ENCODE results near the gene PSG1.
"Not testable (repeated sequence)": the region's sequence is repeated elsewhere in the genome, so short reads cannot be mapped to it uniquely, and the experiment has no call there.

Gene PSG1

DNA sequence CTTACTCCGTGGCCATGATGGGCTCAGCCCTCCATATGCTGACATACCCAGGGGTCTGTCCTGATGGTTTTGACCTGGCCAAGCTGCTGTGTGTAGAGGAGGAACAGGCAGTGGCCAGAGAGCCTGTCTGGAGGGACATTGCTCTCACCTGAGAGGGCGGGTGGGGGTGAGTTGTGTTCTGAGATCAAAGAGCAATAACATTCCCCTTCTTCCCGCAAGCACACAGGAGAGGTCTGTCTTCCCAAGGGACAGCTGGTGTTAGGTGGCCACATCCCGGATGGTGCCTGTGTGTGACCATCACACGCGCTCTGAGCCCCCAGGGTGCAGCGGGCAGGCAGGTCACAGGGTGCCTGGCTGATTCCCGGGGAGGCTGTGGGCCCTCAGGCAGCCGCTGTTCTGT lies 1.1 kb upstream of the PSG1 start:
- not testable (repeated sequence) for DNase-seq

DNA sequence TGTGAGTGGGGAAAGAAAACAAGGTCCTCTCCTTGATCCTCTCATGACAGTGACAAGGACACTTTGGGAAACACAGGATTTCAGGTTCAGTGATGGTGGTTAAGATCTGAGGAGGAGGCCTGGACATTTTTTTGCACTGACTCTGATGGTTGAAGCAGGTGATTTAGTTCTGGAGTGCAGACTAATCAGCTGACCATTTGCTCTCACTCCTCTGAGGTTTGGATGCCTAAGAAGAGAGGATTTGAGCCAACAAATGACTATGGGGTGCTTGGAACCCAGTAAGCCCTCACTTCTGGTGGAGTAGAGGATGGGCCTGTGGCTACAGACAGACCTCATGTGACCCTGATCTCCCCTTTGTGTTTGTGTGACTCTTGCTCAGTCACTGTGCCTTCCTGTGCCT lies 2.9 kb downstream of the PSG1 start:
- DNase-seq, result not testable (repeated sequence)

DNA sequence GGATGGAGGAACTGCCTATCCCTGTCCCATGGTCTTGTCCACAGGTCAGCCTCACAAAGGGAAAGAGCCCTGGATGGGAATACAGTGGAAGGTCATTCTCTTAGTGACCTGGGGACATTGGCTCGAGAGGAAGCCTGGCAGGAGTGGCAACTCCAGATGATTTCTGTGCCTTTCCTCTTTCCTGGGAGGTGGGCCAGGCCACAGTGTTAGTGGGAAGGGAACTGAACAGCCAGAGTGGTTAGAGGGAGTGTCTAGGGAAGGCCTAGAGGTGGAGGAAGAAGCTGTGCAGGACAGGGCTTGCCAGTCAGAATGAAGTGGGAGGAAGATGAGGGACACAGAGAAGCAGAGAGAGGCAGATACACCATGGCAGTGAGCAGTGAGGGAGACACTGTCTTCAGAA lies 3.6 kb downstream of the PSG1 start:
- DNase-seq, result not testable (repeated sequence)

DNA sequence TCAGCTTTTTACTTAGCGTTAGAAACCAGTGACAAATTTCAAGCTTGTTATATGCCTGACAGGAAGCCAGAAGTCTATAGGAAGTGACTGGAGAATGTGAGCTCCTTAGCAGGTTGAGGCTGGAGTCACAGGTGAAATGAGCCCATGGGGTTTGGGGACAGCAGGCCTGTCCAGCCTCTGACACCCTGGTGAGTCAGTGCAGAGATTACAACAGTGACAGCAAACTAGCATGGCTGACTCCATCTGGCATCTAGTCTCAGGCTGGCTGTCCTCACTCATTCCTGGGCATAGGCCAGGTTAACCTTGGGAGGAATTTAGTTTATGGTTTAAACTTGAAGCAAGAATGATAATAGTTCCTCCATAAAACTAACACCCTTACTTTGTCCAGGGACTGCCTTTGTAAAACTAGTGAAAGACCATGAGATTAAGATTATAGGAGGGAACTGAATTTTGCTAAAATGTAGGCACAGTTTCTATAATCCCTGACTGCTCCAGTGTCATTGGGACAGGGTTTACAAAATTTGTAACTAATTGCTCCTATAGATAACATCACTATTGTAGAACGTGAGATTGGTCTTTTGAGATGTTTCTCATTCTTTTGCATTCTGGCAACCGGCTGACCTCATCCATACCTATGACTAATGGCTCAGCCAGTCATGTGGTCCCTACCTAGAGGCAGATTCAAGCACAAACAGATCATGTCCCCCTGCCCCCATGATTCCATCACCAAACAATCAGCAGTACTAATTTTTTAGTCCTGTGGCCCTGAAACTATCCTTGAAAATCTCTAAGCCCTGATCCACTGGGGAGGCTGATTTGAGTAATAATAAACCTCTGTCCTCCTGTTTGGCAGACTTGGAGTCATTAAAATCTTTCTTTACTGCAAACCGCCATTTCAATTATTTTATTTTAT lies 4.4 kb downstream of the PSG1 start:
- not testable (repeated sequence) for DNase-seq

DNA sequence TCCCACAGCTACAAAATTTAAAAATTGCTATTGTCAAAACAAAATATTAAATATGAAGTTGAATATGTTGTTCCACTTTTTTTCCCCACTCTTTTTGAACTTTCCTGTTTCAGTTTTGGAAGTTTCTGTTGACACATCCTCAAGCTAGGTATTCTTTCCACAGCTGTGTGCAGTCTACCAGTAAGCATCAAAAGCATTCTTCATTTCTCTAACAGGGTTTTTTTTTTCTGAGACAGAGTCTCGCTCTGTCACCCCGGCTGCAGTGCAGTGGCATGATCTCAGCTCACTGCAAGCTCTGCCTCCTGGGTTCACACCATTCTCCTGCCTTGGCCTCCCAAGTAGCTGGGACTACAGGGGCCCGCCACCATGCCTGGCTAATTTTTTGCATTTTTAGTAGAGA lies 5.4 kb downstream of the PSG1 start:
- DNase-seq, result not testable (repeated sequence)

DNA sequence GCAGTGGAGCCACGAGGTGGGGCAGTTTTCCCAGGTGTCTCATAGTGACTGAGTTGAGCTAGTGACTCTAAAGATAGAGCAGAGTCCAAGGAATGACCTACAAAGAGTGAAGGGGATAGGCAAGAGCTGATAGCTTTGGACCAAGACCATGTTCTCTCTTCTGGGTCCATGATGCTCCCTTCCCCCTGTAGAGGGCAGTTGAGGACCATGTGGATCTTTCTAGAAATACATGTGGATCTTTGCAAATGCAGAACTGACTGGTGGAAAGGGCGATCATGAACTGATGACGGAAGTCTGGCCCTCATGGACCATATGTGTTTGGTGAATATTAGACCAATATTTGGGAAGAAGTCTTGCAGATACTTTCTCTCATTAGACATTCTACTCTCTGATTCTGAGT lies 6.9 kb downstream of the PSG1 start:
- DNase-seq, result no peak

DNA sequence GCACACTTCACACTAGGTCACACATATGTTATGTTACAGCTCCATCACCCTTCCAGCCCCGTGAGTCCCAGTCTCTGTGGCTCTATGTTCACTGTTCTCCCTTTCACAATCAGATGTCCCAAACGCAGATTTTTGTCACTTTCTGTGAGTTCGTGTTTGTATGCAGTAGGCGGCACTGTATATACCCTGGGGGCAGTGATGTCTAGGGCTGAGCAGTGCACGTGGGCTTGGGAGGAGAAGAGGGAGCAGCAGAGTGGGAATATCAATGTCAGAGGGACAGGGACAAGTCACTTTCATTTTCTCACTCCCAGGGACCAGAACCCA lies 22.0 kb downstream of the PSG1 start:
- DNase-seq, result no peak

DNA sequence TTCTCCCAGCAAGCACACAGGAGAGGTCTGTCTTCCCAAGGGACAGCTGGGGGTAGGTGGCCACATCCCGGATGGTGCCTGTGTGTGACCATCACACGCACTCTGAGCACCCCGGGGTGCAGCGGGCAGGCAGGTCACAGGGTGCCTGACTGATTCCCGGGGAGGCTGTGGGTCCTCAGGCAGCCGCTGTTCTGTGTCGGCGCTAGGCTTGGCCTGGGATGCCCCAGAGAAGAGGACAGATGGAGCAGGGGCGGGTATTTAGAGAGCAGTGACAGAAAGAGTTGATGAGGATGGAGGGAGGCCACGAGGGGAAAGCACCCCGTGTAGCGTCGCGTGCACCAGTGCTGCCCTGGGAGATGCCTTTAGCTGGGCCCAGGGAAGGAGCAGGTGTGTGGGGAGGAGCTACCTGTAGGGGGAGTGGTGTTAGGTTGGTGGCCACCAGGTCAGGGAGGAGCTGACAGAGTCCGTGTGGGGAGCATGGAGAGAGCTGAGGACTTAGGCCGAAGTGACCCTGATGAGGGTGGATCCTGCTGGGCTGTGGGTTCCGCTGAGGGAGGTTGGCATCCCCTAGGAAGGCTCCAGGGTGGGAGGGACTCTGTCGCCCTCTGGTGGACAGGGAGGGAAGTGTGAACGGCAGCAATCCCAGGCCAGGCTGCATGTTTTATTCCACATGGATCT lies 22.5 kb downstream of the PSG1 start:
- not testable (repeated sequence) for DNase-seq

DNA sequence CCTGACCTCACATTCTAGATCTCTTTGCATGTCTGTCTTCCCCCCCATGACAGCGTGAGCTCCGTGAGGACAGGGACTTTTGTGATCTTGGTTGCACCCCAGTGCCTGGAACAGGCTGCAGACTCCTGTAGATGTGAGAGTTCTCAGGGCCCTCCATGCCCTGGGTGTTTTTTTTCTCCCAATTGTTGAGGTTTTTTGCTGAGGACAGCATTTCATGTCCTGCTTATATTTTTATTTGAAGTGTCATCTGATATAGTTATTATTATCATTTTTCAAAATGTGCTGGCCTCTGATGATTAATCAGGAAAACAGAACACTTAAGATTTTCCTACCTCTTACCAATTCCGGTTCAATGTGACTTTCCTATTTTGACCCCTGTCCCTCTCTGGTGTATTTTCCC lies 24.8 kb downstream of the PSG1 start:
- not testable (repeated sequence) for DNase-seq

DNA sequence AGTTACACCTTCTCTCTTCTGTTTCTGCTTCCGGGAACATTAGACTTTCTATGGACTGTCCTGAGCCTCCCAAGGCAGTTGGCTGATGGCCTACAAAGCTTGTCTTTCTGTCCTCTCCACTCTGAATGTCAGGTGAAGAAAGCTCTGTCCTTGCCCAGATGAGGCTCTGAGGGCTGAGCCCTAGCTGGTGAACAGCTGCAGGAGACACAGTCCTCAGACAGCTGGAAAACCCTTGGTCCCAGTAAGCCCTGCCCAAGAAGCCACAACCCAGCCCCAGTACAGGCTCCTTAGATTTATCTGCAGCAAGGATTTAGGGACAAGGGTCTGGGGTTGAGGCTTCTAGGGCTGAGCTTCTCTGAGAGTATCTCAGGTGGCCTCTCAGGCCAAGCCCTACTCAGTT lies 26.3 kb downstream of the PSG1 start:
- DNase-seq, result not testable (repeated sequence)

DNA sequence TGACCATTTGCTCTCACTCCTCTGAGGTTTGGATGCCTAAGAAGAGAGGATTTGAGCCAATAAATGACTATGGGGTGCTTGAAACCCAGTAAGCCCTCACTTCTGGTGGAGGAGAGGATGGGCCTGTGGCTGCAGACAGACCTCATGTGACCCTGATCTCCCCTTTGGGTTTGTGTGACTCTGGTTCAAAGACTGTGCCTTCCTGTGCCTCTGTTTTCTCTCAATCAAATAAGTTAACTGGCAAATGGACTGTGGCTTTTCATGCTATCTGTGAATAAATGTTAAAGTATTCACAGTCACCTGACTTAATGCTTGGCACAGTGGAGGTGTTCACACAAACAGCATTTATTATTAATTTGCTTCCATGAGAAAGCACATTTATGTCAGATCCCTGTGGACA lies 26.7 kb downstream of the PSG1 start:
- DNase-seq, result not testable (repeated sequence)

DNA sequence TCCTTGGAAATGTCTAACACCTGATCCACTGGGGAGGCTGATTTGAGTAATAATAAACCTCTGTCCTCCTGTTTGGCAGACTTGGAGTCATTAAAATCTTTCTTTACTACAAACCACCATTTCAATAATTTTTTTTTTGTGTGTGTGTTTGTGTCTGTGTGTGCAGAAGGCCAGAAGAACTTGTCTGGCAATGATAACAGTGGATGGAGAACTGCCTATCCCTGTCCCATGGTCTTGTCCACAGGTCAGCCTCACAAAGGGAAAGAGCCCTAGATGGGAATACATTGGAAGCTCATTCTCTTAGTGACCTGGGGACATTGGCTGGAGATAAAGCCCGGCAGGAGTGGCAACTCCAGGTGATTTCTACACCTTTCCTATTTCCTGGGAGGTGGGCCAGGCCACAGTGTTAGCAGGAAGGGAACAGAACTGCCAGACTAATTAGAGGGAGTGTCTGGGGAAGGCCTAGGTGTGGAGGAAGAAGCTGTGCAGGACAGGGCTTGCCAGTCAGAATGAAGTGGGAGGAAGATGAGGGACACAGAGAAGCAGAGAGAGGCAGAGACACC lies 27.7 kb downstream of the PSG1 start:
- not testable (repeated sequence) for DNase-seq

DNA sequence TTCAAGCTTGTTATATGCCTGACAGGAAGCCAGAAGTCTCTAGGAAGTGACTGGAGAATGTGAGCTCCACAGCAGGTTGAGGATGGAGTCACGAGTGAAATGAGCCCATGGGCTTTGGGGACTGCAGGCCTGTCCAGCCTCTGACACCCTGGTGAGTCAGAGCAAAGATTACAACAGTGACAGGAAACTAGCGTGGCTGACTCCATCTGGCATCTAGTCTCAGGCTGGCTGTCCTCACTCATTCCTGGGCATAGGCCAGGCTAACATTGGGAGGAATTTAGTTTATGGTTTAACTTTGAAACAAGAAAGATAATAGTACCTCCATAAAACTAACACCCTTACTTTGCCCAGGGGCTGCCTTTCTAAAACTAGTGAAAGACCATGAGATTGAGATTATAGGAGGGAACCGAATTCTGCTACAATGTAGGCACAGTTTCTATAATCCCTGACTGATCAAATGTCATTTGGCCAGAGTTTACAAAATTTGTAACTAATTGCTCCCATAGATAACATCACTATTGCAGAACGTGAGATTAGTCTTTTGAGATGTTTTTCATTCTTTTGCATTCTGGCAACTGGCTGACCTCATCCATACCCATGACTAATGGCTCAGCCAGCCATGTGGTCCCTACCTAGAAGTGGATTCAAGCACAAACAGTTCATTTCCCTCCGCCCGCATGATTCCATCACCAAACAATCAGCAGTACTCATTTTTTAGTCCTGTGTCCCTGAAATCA lies 28.4 kb downstream of the PSG1 start:
- no peak for DNase-seq

DNA sequence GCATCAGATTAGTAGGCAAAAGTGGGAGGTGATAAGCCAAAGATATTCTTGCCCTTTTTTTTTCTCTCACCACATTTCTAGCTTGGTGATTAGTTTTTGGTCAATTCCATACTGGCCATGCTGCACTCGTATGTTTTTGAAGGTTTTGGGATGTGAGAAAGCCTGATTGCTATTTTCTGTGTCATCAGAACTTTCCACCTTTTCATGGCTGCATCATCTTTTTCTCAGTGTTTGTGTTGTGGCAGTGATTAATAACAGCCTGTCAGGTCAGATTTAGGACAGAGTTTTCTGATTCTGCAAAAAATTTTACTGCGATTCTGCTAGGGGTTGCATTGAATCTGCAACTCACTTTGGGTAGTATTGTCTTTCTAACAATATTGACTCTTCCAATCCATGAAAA lies 32.9 kb downstream of the PSG1 start:
- no peak for DNase-seq

DNA sequence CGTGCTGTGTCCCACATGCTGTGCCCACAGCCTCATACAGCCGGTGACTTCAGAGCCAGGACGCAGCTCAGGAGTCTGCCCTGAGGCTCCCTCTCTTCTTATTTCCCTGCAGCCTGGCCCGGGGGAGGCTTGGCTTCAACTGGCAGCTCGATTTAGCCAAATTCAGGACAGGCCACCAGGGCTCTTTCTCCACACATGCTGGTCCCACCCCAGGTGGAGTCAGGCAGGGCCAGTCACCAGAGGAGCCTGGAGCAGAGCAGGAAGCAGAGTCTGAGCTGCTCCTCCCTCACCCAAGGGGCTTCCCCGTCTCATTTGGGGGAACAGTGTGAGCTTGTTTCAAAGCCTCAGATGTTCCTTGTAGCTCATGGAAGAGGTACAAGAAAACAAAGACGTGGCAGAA lies 35.9 kb downstream of the PSG1 start:
- not testable (repeated sequence) for DNase-seq

DNA sequence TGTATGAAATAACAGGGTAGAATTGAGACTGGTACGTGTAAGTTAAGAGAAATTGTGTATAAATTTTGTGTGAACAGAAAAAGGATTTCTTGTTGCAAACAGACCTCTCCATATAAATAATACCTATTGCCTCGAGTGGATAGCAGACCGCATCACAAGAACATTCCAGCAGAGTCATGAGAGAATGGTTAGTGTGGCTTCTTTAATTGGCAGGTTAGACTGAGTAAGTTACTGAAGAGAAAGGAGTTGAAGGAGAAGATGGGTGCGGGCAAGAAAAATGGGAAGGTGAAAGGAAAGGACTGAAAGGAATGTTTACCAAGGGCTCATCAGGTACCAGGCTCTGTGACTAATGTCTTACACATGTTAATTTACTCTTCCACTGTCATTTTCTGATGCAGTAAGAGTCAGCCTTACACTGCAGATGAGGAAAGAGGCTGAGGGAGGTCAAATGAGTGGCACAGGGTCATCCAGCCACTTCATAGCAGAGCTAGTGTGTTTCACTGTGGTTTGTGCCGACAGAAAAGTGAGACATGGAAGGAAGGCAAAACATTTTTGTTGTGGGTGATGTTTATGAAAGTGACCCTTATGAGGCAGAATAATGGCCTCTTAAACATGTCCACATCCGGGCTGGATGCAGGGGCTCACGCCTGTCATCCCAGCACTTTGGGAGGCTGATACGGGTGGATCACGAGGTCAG lies 46.6 kb downstream of the PSG1 start:
- not testable (repeated sequence) for DNase-seq

DNA sequence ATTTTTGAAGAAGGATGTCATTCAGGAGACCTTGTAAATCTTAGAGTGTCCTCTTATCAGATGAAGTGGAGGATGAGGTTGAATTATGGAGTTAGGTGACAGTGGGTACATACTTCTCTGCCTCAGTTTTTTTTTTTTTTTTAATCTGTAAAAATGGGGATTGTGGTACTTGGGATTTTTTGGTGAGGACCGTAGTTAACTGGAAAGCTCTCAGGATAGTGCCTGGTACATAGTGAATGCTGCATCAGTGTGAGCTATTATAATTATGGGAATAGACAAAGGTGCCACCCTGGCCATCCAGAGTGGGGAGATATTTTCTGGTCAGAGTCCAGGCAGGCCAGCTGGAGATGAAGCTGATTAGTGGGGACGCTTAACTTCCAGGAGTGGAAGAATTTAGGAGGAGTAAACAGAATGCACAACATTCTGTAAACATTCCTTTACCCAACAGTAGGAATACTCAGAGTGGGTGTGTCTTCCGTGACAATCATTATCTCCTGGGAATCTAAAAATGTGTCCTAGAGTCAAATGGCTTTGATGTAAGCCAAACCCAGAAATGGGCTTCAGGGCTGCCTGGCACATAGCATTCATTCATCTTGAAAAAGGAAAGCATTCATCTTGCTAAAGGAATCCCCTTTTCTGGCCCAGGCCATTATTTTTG lies 47.4 kb downstream of the PSG1 start:
- DNase-seq, result not testable (repeated sequence)

DNA sequence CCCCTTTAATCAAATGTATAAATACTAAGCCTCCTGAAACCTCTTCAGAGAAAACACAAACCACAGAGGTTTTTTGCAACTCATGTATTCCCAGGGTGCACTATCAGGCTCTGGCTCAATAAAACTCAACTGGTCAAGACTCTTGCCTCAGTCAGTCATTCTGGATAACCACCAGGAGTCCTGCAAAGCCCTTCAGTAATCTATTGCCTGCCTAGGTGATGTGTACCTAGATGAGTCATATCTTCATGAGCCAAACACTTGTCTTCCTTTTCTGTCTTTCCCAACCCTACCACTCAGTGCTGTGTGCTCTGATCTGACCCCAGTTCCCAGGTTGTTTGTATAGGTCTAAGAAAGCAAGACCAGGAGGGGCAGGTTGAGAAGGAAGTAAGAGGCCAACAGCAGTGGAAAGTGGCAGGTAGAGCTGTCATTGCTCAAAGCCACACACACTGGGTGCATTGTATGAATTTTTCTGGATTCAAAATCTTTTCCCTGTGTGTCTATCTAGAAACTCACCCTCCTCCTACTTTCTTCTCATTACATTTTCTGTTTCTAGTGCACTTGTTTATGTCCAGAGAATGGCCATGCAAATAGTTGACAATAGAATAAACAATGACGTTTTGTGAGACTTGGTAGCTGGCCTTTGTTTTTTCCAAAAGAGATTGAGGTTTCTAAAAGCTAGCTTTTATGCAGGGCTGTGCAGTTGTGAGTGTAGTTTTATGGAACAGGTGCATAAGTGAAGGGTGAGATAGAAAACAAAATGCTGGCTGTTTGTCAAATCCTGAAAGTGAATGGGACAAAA lies 48.1 kb downstream of the PSG1 start:
- no peak for DNase-seq

DNA sequence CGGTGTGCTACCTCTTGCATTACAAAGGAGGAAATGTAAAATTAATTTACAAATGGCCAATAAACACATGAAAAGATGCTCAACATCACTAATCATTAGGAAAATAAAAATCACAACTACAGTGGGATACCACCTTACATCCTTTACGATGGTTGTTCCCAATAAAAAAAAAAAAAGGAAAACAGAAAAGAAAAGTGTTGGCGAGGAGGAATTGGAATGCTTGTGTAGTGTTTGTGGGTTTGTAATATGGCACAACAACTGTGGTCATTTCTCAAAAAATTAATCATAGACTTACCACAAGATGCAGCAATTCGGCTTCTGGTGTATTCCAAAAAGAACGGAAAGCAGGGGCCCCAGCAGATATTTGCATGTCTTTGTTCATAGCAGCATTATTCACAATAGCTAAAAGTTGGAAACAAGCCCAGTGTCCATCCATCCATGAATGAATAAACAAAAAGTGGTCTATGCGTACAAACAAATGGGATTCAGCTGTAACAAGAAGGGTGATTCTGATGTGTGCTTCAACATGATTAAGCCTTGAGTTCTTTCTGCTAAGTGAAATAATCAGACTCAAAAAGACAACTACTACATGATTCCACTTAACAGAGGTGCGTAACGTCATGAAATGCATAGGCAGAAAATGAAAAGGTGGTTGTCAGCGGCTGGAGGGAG lies 58.1 kb downstream of the PSG1 start:
- DNase-seq, result not testable (repeated sequence)

DNA sequence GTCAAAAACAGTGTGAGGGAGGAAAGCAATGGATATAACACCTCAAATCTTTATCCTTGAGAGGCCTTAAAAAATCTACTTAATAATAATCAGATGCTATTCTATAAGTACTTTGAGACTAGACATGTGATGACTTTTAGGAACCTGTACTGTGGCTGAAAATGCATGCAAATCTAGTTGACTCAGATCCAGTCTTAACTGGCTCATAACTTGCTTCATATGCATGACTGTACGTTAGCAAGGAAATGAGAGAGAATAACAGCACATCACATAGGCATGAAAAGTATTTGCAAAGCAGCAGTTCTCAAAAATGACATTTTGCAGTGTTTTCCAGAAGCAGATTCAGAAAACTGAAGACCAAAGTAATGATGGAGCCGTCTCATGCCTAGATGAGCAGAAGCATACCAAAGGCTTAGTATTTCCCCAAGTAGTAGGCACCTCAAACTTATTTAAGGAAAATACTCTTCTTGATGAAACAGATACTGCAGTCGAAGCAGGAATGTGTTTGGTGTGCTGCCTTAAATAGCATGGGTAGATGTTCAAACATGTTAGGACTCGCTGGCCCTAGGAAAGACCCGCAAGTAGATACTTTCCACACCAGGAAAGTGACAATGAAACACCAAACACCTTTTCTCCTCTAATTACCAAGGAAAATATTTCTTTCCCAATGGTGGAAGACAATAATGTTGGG lies 59.4 kb downstream of the PSG1 start:
- DNase-seq, result not testable (repeated sequence)

Measured in femur (tissue), 1 donor.